ENCODE measurements around the gene USP7.

DNA sequence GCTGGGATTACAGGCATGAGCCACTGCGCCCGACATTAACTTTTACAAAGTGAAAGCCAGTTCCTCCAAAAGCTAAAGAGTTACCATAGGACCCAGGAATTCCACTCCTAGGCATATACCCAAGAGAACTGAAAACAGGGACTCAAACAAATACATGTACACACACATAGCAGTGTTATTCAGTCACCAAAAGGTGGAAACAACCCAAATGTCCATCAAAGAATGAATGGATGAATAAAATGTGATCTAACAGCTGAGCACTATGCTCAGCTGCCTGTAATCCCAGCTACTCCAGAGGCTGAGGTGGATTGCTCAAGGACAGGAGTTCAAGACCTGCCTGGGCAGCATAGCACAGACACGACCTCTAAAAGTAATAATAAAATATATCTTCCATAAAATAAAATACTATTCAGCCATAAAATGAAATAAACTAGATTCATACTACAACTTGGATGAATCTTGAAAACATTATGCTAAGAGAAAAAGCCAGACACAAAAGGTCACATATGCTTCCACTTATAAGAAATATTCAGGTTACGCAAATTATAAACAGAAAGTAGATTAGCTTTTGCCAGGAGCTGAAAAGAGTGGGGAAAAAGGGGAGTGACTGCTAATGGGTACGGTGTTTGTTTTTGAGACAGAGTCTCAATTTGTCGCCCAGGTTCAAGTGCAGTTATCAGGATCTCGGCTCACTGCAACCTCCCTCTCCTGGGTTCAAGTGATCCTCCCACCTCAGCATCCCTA lies 9.3 kb upstream of the USP7 start:
- TF ChIP-seq MLLT1 (IDR thresholded peaks at IDR 0.05): no peak
- no peak for TF ChIP-seq CTCF (IDR thresholded peaks at IDR 0.05 in 2 of 3, conservative IDR thresholded peaks at IDR 0.05 in 1 of 3; ENCODE audit: control insufficient read depth in 2 of 3, extremely low read depth in 1 of 3, insufficient read depth in 1 of 3, low read depth in 3 of 3, low read length in 3 of 3)
- no peak for TF ChIP-seq BHLHE40 (IDR thresholded peaks at IDR 0.05; ENCODE audit: borderline replicate concordance in 1 of 2, low read depth in 2 of 2, low read length in 1 of 2)
- TF ChIP-seq POLR2AphosphoS5 (IDR thresholded peaks at IDR 0.05; ENCODE audit: low read length): no peak

Measured in GM12878 (cell line).